Esophagus squamous epithelium (tissue), 5 donors: ENCODE results near the gene TINAGL1. TPM values are rescaled to one million over a fixed set of nuclear protein-coding genes. Genes with fewer than 3 reads are reported as not detected.

Experiments used
- DNase-seq: peaks from one replicate; lab custom pipeline; 2025; lab: John Stamatoyannopoulos, UW
- H3K27ac ChIP-seq, 4 donors: fragments of 200-600 bp; sonication (generic); one replicate each; pipeline ENCODE4 v1.5.1; 2016 to 2019; ENCODE audit warnings: mild to moderate bottlenecking in 1 of 4
- H3K27me3 ChIP-seq, 4 donors: fragments of 200-600 bp; sonication (generic); 1 replicate in 3 of 4; 2 replicates in 1 of 4; pipeline versions ENCODE4 v1.5.1 to v1.6.0; 2017 to 2021; ENCODE audit warnings: antibody characterized with exemption in 1 of 4
- H3K36me3 ChIP-seq, 3 donors: fragments of 200-600 bp; sonication (generic); one replicate each; pipeline ENCODE4 v1.5.1; 2016 to 2019
- H3K4me1 ChIP-seq, 3 donors: fragments of 200-600 bp; sonication (generic); one replicate each; pipeline ENCODE4 v1.5.1; 2017 to 2019
- H3K4me3 ChIP-seq, 4 donors: fragments of 200-600 bp; sonication (generic); 1 replicate in 3 of 4; 2 replicates in 1 of 4; pipeline ENCODE4 v1.5.1; 2016 to 2019; ENCODE audit warnings: mild to moderate bottlenecking in 2 of 4, moderate library complexity in 1 of 4
- H3K9me3 ChIP-seq, 3 donors: fragments of 200-600 bp; sonication (generic); one replicate each; pipeline ENCODE4 v1.5.1; 2016 to 2019
- POLR2A ChIP-seq, 4 donors: fragments of 450-650 bp; IDR thresholded peaks; one replicate each; pipeline ENCODE4 v1.6.1; 2017; ENCODE audit warnings: antibody characterized with exemption in 4 of 4, mild to moderate bottlenecking in 4 of 4, moderate library complexity in 3 of 4
- WGBS, 2 donors: methylation state at CpG; one replicate each; pipeline ENCODE4 v1.1.5; 2018; 5-methylcytosine and 5-hydroxymethylcytosine counted together
- intact Hi-C: fragments of 100-400 bp; cut with DNase I; formaldehyde crosslinking; loops from one replicate; pipeline ENCODE4 v1.15.0; 2022
- total RNA-seq, 4 donors: library from RNA; depleted of rRNA; stranded (reverse); fragments of >200 nt; gene quantifications; one replicate each; pipeline ENCODE4 v1.1.0, GENCODE V29; 2016
- TF ChIP-seq, protein P1 (sequence below), 6 experiments: fragments of 450-650 bp in 4 of 6; fragments of 200-600 bp in 2 of 6; sonication (generic) in 2 of 6; IDR thresholded peaks; one replicate each; pipeline ENCODE4 v1.5.1; 2016 to 2019; ENCODE audit warnings: antibody characterized with exemption in 6 of 6, mild to moderate bottlenecking in 4 of 6, moderate library complexity in 4 of 6
- donor health status: DM: yes; HTN: yes; CAD: no.

TINAGL1 gene
- total RNA-seq, 4 donors from 2014 or later: 24.5 to 56.4 (median 44.6) TPM

DNA sequence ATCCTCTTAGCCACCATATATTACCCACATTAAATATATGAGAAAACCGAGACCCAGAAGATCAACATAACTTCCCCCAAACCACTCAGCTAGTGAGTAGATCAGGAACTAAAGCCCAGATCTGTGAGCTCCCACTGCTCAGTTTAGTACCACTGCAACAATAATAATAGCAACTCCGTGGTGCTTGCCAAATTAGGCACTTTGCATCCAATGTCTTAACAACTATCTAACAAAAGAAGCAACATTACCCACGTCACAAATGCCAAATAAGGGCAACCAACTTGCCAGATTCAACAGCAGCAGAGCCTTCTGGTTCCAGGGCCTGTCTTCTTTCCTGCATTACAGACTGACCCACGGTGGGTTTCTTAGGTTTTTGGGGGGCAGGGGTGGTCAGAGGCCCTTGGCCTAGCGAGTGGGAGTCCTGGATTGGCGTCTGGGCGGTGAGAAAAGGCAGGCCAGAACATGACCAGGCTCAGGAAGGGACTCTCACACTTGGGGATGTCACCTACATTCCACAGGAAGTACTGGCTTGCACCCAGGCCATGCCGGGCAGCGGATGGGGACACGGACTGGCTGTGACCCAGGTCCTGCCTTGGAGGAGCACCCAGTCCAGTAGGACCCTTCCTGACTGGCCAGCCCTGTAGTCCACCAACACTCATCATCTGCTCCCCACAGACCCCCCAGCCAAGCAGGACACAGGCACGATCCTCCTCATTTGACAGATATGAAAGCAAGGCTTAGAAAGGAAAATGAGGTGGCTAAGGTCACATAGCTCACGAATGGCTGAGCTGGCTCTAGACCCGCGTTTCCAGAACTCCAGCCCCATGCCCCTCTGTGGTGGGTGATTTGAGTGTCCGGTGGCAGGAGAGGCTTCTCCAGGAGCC lies 45.8 kb downstream of the TINAGL1 start:
- intact Hi-C loops: no loop called here
- TF ChIP-seq, protein P1, sequence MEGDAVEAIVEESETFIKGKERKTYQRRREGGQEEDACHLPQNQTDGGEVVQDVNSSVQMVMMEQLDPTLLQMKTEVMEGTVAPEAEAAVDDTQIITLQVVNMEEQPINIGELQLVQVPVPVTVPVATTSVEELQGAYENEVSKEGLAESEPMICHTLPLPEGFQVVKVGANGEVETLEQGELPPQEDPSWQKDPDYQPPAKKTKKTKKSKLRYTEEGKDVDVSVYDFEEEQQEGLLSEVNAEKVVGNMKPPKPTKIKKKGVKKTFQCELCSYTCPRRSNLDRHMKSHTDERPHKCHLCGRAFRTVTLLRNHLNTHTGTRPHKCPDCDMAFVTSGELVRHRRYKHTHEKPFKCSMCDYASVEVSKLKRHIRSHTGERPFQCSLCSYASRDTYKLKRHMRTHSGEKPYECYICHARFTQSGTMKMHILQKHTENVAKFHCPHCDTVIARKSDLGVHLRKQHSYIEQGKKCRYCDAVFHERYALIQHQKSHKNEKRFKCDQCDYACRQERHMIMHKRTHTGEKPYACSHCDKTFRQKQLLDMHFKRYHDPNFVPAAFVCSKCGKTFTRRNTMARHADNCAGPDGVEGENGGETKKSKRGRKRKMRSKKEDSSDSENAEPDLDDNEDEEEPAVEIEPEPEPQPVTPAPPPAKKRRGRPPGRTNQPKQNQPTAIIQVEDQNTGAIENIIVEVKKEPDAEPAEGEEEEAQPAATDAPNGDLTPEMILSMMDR (IDR thresholded peaks at IDR 0.05): no peak
- TF ChIP-seq POLR2A (IDR thresholded peaks at IDR 0.05): no peak
- peaks cover 0 to 23% (median 3%) of the 10 kb centered on the region in 4 donors for H3K27me3 ChIP-seq
- no peak overlapping the region for H3K4me3 ChIP-seq
- H3K4me1 ChIP-seq: peaks cover 11 to 25% (median 13%) of the 10 kb centered on the region in 3 donors
- H3K27ac ChIP-seq: no peak overlapping the region
- no peak for DNase-seq
- peaks cover 0 to 10% (median 0%) of the 10 kb centered on the region in 3 donors for H3K36me3 ChIP-seq
- WGBS, 2 donors: 75% methylated on average over 2 to 7 of the region's 15 CpGs
- no peaks in the 10 kb centered on the region for H3K9me3 ChIP-seq

DNA sequence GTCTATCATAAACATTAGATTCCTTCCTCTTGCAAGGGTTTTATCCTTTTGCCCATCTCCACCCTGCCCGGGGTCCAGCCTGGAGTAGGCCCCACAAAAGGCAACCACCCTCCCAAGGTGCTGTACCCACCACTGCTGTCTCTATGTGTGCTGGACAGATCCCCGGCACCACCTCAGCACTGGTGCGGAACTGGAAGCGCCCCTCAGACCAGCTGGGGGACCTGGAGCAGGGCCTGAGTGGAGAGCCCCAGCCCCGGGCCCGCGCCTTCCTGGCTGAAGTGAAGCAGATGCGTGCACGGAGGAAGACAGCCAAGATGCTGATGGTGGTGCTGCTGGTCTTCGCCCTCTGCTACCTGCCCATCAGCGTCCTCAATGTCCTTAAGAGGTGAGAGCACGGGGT lies 47.0 kb downstream of the TINAGL1 start:
- 90 to 100% methylated on average over 4 to 6 of the region's 12 CpGs for WGBS, 2 donors

DNA sequence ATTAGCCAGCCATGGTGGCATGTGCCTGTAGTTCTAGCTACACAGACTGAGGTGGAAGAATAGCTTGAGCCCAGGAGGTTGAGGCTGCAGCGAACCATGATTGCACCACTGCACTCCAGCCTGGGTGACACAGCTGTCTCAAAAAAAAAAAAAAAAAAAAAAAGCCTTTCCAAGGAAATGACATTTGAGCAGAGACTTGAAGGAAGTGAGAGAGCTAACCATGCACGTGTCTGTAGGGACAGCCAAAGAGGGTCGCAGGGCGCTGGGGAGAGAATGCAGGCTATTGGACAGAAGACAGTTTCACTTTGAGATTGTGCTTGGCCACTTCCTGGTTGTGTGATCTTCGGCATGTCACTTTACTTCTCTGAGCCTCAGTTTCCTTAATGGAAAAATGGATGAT lies 48.0 kb downstream of the TINAGL1 start:
- no peaks in the 10 kb centered on the region for H3K9me3 ChIP-seq
- H3K36me3 ChIP-seq: peaks cover 5 to 31% (median 6%) of the 10 kb centered on the region in 3 donors
- 74 to 87% methylated on average over 4 to 5 of the region's 5 CpGs for WGBS, 2 donors
- intact Hi-C loops: no loop called here
- H3K4me3 ChIP-seq: no peak overlapping the region
- peaks cover 6 to 29% (median 17%) of the 10 kb centered on the region in 3 donors for H3K4me1 ChIP-seq
- H3K27me3 ChIP-seq: peaks cover 0 to 1% (median 0%) of the 10 kb centered on the region in 4 donors
- TF ChIP-seq, protein P1 (IDR thresholded peaks at IDR 0.05): no peak
- no peak for TF ChIP-seq POLR2A (IDR thresholded peaks at IDR 0.05)
- no peak for DNase-seq
- H3K27ac ChIP-seq: no peak overlapping the region

More for the DNA sequence above, 47.0 kb downstream of the TINAGL1 start:
- TF ChIP-seq POLR2A (IDR thresholded peaks at IDR 0.05): no peak
- TF ChIP-seq, protein P1 (IDR thresholded peaks at IDR 0.05): no peak
- DNase-seq: no peak
- H3K4me1 ChIP-seq: peaks cover 4 to 25% (median 17%) of the 10 kb centered on the region in 3 donors
- H3K4me3 ChIP-seq: no peak overlapping the region
- H3K36me3 ChIP-seq: peaks cover 4 to 22% (median 5%) of the 10 kb centered on the region in 3 donors
- H3K9me3 ChIP-seq: no peaks in the 10 kb centered on the region
- H3K27me3 ChIP-seq: peaks cover 0 to 11% (median 0%) of the 10 kb centered on the region in 4 donors
- no peak overlapping the region for H3K27ac ChIP-seq
- intact Hi-C loops: no loop called here

DNA sequence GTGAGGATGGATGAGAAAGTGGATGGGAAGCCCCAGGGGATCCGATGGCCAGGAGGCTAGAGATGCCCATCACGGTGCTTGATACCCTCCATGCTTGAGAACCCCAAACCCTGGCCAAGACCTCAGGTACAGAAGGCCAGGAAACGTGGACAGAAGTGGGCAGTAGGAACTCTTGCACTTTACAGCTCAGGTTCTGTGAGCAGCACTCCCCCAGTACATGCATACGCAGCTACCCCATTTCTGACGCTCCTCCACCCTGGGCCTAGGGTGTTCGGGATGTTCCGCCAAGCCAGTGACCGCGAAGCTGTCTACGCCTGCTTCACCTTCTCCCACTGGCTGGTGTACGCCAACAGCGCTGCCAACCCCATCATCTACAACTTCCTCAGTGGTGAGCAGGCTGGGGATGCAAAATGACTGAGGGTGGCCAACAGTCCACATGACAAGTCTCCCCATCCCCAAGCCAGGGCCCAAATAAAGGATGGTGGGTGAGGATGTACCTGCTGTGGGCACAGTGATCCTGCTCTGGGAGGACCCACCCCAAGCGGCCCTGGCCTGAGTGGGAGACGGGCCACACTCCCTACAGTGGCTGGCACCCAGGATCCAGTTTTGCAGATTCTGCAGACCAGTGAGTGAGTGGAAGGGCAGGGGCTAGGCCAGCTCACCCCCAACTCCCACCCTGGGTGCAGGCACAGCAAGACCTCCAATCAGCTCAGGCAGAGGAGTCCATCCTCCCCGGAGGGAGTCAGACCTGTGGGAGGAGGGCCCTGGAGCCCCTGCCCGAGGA lies 48.6 kb downstream of the TINAGL1 start:
- 90% methylated on average over 5 to 10 of the region's 16 CpGs for WGBS, 2 donors
- no peak for TF ChIP-seq POLR2A (IDR thresholded peaks at IDR 0.05)
- TF ChIP-seq, protein P1 (IDR thresholded peaks at IDR 0.05): no peak
- H3K4me1 ChIP-seq: peaks cover 6 to 29% (median 17%) of the 10 kb centered on the region in 3 donors
- no peak overlapping the region for H3K4me3 ChIP-seq
- H3K27me3 ChIP-seq: no peaks in the 10 kb centered on the region
- DNase-seq: no peak
- no peak overlapping the region for H3K27ac ChIP-seq
- H3K9me3 ChIP-seq: no peaks in the 10 kb centered on the region
- intact Hi-C loops: no loop called here
- peaks cover 5 to 37% (median 12%) of the 10 kb centered on the region in 3 donors for H3K36me3 ChIP-seq
